GM23338 (cell line): ENCODE measurements around the gene ADCYAP1R1. TPM values are rescaled to one million over a fixed set of nuclear protein-coding genes. Genes with fewer than 3 reads are reported as not detected.
A peak's percentile ranks its signal among the peaks of the same experiment; 100 is the strongest.

Experiments
- ATAC-seq: fragments of 200-7000 bp; cut with Tn5 transposase; 3 replicates; pipeline ENCODE4 v1.9.1; 2020
- DNase-seq: peaks from one replicate; pipeline ENCODE4 v3.0.0-alpha.2; 2015; ENCODE audit warnings: low spot score
- H2AFZ ChIP-seq: fragments of 200-600 bp; sonication (generic); 2 replicates; pipeline ENCODE4 v1.8.0; 2016; ENCODE audit warnings: antibody characterized with exemption, mild to moderate bottlenecking, moderate library complexity
- H3F3A ChIP-seq: fragments of 200-600 bp; sonication (generic); replicated peaks from 2 replicates; pipeline ENCODE4 v1.8.0; 2017; ENCODE audit warnings: antibody characterized with exemption, mixed run types, low read depth
- H3K27ac ChIP-seq: fragments of 200-600 bp; sonication (generic); 2 replicates; pipeline ENCODE4 v1.6.1; 2016; ENCODE audit warnings: low read depth
- H3K27me3 ChIP-seq: fragments of 200-600 bp; sonication (generic); 2 replicates; pipeline ENCODE4 v1.8.0; 2016; ENCODE audit warnings: mild to moderate bottlenecking, mixed run types, moderate library complexity; ENCODE audit not compliant: insufficient read depth
- H3K36me3 ChIP-seq: fragments of 200-600 bp; sonication (generic); 2 replicates; pipeline ENCODE4 v1.8.0; 2016; ENCODE audit warnings: mild to moderate bottlenecking; ENCODE audit not compliant: insufficient read depth
- H3K4me1 ChIP-seq: fragments of 200-600 bp; sonication (generic); 2 replicates; pipeline ENCODE4 v1.8.0; 2016; ENCODE audit warnings: mild to moderate bottlenecking, moderate library complexity; ENCODE audit not compliant: insufficient read depth
- H3K4me2 ChIP-seq: fragments of 200-600 bp; sonication (generic); 2 replicates; pipeline ENCODE4 v1.7.1; 2017; ENCODE audit warnings: mixed run types
- H3K4me3 ChIP-seq: fragments of 200-600 bp; sonication (generic); 2 replicates; pipeline ENCODE4 v1.6.1; 2016; ENCODE audit warnings: mixed run types
- H3K79me2 ChIP-seq: fragments of 200-600 bp; sonication (generic); replicated peaks from 2 replicates; pipeline ENCODE4 v1.8.0; 2017; ENCODE audit warnings: mild to moderate bottlenecking; ENCODE audit not compliant: insufficient read depth
- H3K9me2 ChIP-seq: fragments of 200-600 bp; sonication (generic); 2 replicates; pipeline ENCODE4 v1.8.0; 2017; ENCODE audit not compliant: insufficient read depth
- H4K20me1 ChIP-seq: fragments of 200-600 bp; sonication (generic); replicated peaks from 2 replicates; pipeline ENCODE4 v1.8.0; 2017; ENCODE audit warnings: mild to moderate bottlenecking; ENCODE audit not compliant: insufficient read depth
- H3K27ac Mint-ChIP-seq: 2 replicates; pipeline ENCODE4 v1.8.0; 2020; ENCODE audit warnings: inconsistent platforms, mild to moderate bottlenecking, moderate library complexity, mixed read lengths
- H3K27me3 Mint-ChIP-seq: 3 replicates; pipeline ENCODE4 v1.8.0; 2022; ENCODE audit warnings: low read depth, mild to moderate bottlenecking, moderate library complexity, mixed read lengths, inconsistent platforms; ENCODE audit not compliant: insufficient read depth, poor library complexity
- H3K36me3 Mint-ChIP-seq: 3 replicates; pipeline ENCODE4 v1.8.0; 2021; ENCODE audit warnings: low read depth, mild to moderate bottlenecking, inconsistent platforms, moderate library complexity, mixed read lengths
- H3K4me1 Mint-ChIP-seq: 3 replicates; pipeline ENCODE4 v1.8.0; 2020; ENCODE audit warnings: mild to moderate bottlenecking, inconsistent platforms, mixed read lengths
- H3K4me3 Mint-ChIP-seq: 3 replicates; pipeline ENCODE4 v1.8.0; 2021; ENCODE audit warnings: moderate library complexity, mild to moderate bottlenecking, inconsistent platforms, mixed read lengths
- H3K9me3 Mint-ChIP-seq: 3 replicates; pipeline ENCODE4 v1.8.0; 2020; ENCODE audit warnings: moderate library complexity, mild to moderate bottlenecking, inconsistent platforms, mixed read lengths
- CREB1 ChIP-seq: fragments of 250-450 bp; sonication (Bioruptor Pico); IDR thresholded peaks from 2 replicates; pipeline ENCODE4 v1.5.0; 2020; ENCODE audit warnings: low read depth, mild to moderate bottlenecking, moderate library complexity
- EZH2 ChIP-seq: fragments of 200-600 bp; sonication (generic); IDR thresholded peaks from one replicate; pipeline ENCODE4 v1.8.0; 2017; ENCODE audit warnings: antibody characterized with exemption, mild to moderate bottlenecking, low read depth; ENCODE audit not compliant: unreplicated experiment
- EZH2phosphoT487 ChIP-seq: fragments of 200-600 bp; sonication (generic); IDR thresholded peaks from one replicate; pipeline ENCODE4 v1.8.1; 2018; ENCODE audit warnings: antibody characterized with exemption; ENCODE audit not compliant: unreplicated experiment
- JUNB ChIP-seq: IDR thresholded peaks from one replicate; pipeline ENCODE4 v1.6.1; 2016; ENCODE audit warnings: antibody characterized with exemption; ENCODE audit not compliant: unreplicated experiment
- NANOG ChIP-seq: IDR thresholded peaks from 2 replicates; pipeline ENCODE4 v1.6.1; 2016; ENCODE audit warnings: antibody characterized with exemption, borderline replicate concordance
- POLR2AphosphoS5 ChIP-seq: IDR thresholded peaks from 2 replicates; pipeline ENCODE4 v1.6.1; 2016; ENCODE audit warnings: antibody characterized with exemption, low read depth
- STAT1 ChIP-seq: IDR thresholded peaks from one replicate; pipeline ENCODE4 v1.6.1; 2016; ENCODE audit warnings: antibody characterized with exemption; ENCODE audit not compliant: unreplicated experiment
- ZNF114 ChIP-seq: fragments of 250-450 bp; sonication (Bioruptor Pico); IDR thresholded peaks from 2 replicates; pipeline ENCODE4 v1.5.0; 2020; ENCODE audit warnings: mild to moderate bottlenecking, moderate library complexity
- ZNF331 ChIP-seq: fragments of 250-450 bp; sonication (Bioruptor Pico); IDR thresholded peaks from 2 replicates; pipeline ENCODE4 v1.5.0; 2020; ENCODE audit warnings: low read depth, mild to moderate bottlenecking, moderate library complexity
- polyA plus RNA-seq: library from polyadenylated mRNA; unstranded; fragments of >200 nt; fragmentation: Nextera tagmentation; extraction: Ambion mirVana; gene quantifications from 2 replicates; pipeline ENCODE4 v1.2.1, GENCODE V29; 2016
- total RNA-seq: library from RNA; depleted of rRNA; stranded (reverse); fragments of >200 nt; shearing (Covaris generic); gene quantifications from 2 replicates; pipeline ENCODE4 v1.2.3, GENCODE V29; 2014
- TF ChIP-seq, protein P1 (sequence below): fragments of 250-450 bp; sonication (Bioruptor Pico); IDR thresholded peaks from 2 replicates; pipeline ENCODE4 v1.5.0; 2020; ENCODE audit warnings: mild to moderate bottlenecking, moderate library complexity
- TF ChIP-seq, protein P2 (sequence below): IDR thresholded peaks from 2 replicates; pipeline ENCODE4 v1.6.1; 2016; ENCODE audit warnings: antibody characterized with exemption
- TF ChIP-seq, protein P3 (sequence below), 2 experiments: fragments of 200-600 bp in 1 of 2; sonication (generic) in 1 of 2; conservative IDR thresholded peaks; 2 replicates each; pipeline versions ENCODE4 v1.5.1 to v1.6.1; 2016 to 2017; ENCODE audit warnings: antibody characterized with exemption in 2 of 2, low read depth in 2 of 2, mild to moderate bottlenecking in 2 of 2, moderate library complexity in 1 of 2
- TF ChIP-seq, protein P4 (sequence below): IDR thresholded peaks from one replicate; pipeline ENCODE4 v1.6.1; 2018; ENCODE audit warnings: antibody characterized with exemption; ENCODE audit not compliant: unreplicated experiment

Gene ADCYAP1R1
- total and polyA plus RNA-seq, 2 experiments from 2014 or later: 1.8 to 10.6 TPM

DNA sequence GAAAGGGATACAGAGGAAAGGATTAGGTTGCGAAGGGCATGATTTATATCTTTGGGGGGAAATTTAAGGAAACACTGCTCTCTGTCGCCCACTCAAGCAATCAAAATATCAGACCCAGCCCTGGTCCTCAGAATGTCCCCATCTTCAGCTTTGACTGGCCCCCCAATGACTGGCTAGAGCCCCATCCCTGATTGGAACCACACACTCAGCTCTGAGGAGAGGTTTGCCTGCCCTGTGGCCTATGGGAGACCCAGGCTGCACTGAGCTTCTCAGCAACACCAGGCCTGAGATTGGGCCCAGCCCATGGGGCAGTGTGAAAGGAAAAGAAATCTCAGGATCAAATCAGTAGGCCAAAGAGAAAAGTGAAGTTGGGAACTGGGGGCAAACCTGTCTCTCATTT, 69.5 kb downstream of the ADCYAP1R1 start:
- H3K9me2 ChIP-seq: no peaks in the 10 kb centered on the region
- H3K36me3 Mint-ChIP-seq: no peaks in the 10 kb centered on the region
- DNase-seq: no peak
- no peaks in the 10 kb centered on the region for H3K27me3 Mint-ChIP-seq
- H3K4me1 ChIP-seq: peaks cover 7% of the 10 kb centered on the region
- no peaks in the 10 kb centered on the region for H3F3A ChIP-seq
- ATAC-seq: peak; percentile 30; the same call in 2 of the 3 replicates
- no peaks in the 10 kb centered on the region for H3K27me3 ChIP-seq
- TF ChIP-seq ZNF331 (CRISPR knock-in tag) (no peak), STAT1 (no peak), ZNF114 (CRISPR knock-in tag) (no peak), EZH2phosphoT487 (no peak), POLR2AphosphoS5 (no peak), EZH2 (no peak), CREB1 (CRISPR knock-in tag) (no peak), JUNB (no peak), NANOG (no peak)
- TF ChIP-seq, protein P1, sequence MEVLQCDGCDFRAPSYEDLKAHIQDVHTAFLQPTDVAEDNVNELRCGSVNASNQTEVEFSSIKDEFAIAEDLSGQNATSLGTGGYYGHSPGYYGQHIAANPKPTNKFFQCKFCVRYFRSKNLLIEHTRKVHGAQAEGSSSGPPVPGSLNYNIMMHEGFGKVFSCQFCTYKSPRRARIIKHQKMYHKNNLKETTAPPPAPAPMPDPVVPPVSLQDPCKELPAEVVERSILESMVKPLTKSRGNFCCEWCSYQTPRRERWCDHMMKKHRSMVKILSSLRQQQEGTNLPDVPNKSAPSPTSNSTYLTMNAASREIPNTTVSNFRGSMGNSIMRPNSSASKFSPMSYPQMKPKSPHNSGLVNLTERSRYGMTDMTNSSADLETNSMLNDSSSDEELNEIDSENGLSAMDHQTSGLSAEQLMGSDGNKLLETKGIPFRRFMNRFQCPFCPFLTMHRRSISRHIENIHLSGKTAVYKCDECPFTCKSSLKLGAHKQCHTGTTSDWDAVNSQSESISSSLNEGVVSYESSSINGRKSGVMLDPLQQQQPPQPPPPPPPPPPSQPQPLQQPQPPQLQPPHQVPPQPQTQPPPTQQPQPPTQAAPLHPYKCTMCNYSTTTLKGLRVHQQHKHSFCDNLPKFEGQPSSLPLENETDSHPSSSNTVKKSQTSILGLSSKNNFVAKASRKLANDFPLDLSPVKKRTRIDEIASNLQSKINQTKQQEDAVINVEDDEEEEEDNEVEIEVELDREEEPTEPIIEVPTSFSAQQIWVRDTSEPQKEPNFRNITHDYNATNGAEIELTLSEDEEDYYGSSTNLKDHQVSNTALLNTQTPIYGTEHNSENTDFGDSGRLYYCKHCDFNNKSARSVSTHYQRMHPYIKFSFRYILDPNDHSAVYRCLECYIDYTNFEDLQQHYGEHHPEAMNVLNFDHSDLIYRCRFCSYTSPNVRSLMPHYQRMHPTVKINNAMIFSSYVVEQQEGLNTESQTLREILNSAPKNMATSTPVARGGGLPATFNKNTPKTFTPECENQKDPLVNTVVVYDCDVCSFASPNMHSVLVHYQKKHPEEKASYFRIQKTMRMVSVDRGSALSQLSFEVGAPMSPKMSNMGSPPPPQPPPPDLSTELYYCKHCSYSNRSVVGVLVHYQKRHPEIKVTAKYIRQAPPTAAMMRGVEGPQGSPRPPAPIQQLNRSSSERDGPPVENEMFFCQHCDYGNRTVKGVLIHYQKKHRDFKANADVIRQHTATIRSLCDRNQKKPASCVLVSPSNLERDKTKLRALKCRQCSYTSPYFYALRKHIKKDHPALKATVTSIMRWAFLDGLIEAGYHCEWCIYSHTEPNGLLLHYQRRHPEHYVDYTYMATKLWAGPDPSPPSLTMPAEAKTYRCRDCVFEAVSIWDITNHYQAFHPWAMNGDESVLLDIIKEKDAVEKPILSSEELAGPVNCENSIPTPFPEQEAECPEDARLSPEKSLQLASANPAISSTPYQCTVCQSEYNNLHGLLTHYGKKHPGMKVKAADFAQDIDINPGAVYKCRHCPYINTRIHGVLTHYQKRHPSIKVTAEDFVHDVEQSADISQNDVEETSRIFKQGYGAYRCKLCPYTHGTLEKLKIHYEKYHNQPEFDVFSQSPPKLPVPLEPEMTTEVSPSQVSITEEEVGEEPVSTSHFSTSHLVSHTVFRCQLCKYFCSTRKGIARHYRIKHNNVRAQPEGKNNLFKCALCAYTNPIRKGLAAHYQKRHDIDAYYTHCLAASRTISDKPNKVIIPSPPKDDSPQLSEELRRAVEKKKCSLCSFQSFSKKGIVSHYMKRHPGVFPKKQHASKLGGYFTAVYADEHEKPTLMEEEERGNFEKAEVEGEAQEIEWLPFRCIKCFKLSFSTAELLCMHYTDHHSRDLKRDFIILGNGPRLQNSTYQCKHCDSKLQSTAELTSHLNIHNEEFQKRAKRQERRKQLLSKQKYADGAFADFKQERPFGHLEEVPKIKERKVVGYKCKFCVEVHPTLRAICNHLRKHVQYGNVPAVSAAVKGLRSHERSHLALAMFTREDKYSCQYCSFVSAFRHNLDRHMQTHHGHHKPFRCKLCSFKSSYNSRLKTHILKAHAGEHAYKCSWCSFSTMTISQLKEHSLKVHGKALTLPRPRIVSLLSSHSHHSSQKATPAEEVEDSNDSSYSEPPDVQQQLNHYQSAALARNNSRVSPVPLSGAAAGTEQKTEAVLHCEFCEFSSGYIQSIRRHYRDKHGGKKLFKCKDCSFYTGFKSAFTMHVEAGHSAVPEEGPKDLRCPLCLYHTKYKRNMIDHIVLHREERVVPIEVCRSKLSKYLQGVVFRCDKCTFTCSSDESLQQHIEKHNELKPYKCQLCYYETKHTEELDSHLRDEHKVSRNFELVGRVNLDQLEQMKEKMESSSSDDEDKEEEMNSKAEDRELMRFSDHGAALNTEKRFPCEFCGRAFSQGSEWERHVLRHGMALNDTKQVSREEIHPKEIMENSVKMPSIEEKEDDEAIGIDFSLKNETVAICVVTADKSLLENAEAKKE (CRISPR knock-in tag): no peak
- TF ChIP-seq, protein P2, sequence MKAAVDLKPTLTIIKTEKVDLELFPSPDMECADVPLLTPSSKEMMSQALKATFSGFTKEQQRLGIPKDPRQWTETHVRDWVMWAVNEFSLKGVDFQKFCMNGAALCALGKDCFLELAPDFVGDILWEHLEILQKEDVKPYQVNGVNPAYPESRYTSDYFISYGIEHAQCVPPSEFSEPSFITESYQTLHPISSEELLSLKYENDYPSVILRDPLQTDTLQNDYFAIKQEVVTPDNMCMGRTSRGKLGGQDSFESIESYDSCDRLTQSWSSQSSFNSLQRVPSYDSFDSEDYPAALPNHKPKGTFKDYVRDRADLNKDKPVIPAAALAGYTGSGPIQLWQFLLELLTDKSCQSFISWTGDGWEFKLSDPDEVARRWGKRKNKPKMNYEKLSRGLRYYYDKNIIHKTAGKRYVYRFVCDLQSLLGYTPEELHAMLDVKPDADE: no peak
- TF ChIP-seq, protein P3, sequence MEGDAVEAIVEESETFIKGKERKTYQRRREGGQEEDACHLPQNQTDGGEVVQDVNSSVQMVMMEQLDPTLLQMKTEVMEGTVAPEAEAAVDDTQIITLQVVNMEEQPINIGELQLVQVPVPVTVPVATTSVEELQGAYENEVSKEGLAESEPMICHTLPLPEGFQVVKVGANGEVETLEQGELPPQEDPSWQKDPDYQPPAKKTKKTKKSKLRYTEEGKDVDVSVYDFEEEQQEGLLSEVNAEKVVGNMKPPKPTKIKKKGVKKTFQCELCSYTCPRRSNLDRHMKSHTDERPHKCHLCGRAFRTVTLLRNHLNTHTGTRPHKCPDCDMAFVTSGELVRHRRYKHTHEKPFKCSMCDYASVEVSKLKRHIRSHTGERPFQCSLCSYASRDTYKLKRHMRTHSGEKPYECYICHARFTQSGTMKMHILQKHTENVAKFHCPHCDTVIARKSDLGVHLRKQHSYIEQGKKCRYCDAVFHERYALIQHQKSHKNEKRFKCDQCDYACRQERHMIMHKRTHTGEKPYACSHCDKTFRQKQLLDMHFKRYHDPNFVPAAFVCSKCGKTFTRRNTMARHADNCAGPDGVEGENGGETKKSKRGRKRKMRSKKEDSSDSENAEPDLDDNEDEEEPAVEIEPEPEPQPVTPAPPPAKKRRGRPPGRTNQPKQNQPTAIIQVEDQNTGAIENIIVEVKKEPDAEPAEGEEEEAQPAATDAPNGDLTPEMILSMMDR (conservative IDR thresholded peaks at IDR 0.05; ENCODE audit: low read depth in 2 of 2): no peak
- TF ChIP-seq, protein P4, sequence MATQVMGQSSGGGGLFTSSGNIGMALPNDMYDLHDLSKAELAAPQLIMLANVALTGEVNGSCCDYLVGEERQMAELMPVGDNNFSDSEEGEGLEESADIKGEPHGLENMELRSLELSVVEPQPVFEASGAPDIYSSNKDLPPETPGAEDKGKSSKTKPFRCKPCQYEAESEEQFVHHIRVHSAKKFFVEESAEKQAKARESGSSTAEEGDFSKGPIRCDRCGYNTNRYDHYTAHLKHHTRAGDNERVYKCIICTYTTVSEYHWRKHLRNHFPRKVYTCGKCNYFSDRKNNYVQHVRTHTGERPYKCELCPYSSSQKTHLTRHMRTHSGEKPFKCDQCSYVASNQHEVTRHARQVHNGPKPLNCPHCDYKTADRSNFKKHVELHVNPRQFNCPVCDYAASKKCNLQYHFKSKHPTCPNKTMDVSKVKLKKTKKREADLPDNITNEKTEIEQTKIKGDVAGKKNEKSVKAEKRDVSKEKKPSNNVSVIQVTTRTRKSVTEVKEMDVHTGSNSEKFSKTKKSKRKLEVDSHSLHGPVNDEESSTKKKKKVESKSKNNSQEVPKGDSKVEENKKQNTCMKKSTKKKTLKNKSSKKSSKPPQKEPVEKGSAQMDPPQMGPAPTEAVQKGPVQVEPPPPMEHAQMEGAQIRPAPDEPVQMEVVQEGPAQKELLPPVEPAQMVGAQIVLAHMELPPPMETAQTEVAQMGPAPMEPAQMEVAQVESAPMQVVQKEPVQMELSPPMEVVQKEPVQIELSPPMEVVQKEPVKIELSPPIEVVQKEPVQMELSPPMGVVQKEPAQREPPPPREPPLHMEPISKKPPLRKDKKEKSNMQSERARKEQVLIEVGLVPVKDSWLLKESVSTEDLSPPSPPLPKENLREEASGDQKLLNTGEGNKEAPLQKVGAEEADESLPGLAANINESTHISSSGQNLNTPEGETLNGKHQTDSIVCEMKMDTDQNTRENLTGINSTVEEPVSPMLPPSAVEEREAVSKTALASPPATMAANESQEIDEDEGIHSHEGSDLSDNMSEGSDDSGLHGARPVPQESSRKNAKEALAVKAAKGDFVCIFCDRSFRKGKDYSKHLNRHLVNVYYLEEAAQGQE: no peak
- H3K4me2 ChIP-seq: no peak overlapping the region
- H4K20me1 ChIP-seq: no peaks in the 10 kb centered on the region
- no peaks in the 10 kb centered on the region for H3K36me3 ChIP-seq
- H3K4me3 Mint-ChIP-seq: no peak overlapping the region
- no peaks in the 10 kb centered on the region for H3K79me2 ChIP-seq
- no peaks in the 10 kb centered on the region for H3K9me3 Mint-ChIP-seq
- H3K4me3 ChIP-seq: no peak overlapping the region
- H3K27ac ChIP-seq: no peak overlapping the region
- H3K4me1 Mint-ChIP-seq: peaks cover 12% of the 10 kb centered on the region
- H2AFZ ChIP-seq: peak overlapping the region; percentile 57
- no peak overlapping the region for H3K27ac Mint-ChIP-seq
